NB4 (cell line): ENCODE measurements around the gene USB1.

Experiments
- POLR2A ChIP-seq: IDR thresholded peaks from 2 replicates; pipeline ENCODE4 v1.6.1; 2011; ENCODE audit warnings: mild to moderate bottlenecking; ENCODE audit not compliant: insufficient read length; ENCODE audit errors: extremely low read depth
- TF ChIP-seq, protein P1 (sequence below): IDR thresholded peaks from one replicate; pipeline ENCODE4 v1.5.1; 2012; ENCODE audit warnings: low read depth, low read length

DNA sequence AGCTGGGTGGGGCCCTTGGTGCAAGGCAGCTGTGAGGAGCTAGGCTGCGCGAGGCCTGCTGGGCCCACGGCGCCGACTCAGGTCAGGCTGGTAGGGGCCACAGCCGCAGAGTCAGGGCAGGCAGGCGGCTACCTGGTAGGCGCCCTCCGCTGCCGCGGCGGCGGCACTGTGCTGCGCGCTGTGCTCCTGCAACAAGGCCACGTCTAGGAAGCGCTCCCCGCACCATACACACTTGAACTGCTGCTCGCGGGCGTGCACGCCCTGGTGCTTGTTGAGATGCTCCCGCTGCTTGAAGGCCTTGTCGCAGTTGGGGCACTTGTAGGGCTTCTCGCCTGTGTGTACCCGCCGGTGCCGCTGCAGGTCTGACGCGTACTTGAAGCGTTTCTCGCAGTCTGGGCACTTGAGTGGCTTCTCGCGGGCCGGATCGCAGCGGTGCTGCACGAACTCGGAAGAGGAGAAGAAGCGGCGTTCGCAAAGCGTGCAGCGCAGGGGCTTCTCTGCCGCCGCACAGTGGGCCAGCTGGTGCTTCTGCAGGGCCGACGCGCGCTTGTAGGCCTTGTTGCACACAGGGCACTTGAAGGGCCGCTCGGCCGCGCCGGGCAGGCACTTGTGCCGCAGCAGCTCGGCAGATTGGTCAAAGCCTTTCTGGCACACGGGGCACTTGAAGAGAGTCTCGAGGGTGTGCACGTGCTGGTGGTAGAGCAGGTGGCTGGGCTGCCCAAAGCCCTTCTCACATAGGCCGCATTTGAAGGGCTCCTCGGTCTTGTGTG, 4.6 kb upstream of the USB1 start:
- TF ChIP-seq, protein P1, sequence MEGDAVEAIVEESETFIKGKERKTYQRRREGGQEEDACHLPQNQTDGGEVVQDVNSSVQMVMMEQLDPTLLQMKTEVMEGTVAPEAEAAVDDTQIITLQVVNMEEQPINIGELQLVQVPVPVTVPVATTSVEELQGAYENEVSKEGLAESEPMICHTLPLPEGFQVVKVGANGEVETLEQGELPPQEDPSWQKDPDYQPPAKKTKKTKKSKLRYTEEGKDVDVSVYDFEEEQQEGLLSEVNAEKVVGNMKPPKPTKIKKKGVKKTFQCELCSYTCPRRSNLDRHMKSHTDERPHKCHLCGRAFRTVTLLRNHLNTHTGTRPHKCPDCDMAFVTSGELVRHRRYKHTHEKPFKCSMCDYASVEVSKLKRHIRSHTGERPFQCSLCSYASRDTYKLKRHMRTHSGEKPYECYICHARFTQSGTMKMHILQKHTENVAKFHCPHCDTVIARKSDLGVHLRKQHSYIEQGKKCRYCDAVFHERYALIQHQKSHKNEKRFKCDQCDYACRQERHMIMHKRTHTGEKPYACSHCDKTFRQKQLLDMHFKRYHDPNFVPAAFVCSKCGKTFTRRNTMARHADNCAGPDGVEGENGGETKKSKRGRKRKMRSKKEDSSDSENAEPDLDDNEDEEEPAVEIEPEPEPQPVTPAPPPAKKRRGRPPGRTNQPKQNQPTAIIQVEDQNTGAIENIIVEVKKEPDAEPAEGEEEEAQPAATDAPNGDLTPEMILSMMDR, result no peak
- no peak for TF ChIP-seq POLR2A
